ENCODE measurements around the gene KCNN3. TPM values are rescaled to one million over a fixed set of nuclear protein-coding genes. Genes with fewer than 3 reads are reported as not detected.

KCNN3 gene
- polyA plus RNA-seq, 1 donor = 4.7 TPM

- Histone ChIP-seq H3K4me1 (ENCODE audit: control insufficient read depth, insufficient read depth, low read length) (no peaks in the 10 kb centered on the region), H3K27me3 (ENCODE audit: control insufficient read depth, insufficient read depth, low read length) (peaks cover 14% of the 10 kb centered on the region), H3K9me3 (ENCODE audit: control insufficient read depth, low read depth, low read length) (no peaks in the 10 kb centered on the region), H3K27ac (ENCODE audit: low read length) (no peak overlapping the region), H3K36me3 (ENCODE audit: control insufficient read depth, insufficient read depth, low read length) (no peaks in the 10 kb centered on the region), H3K4me3 (ENCODE audit: low read length) (no peak overlapping the region)
- no peak for DNase-seq
- WGBS (ENCODE audit: insufficient coverage, low lambda C conversion rate) = 71% methylated on average over 1 of the region's 9 CpGs
Observed at GRCh38 chr1:154779551-154780189, 90.4 kb downstream of the KCNN3 start.

GRCh38 chr1:154778944-154779343, 91.1 kb downstream of the KCNN3 start:
- Histone ChIP-seq H3K4me1 (ENCODE audit: control insufficient read depth, insufficient read depth, low read length) (no peaks in the 10 kb centered on the region), H3K27ac (ENCODE audit: low read length) (no peak overlapping the region), H3K36me3 (ENCODE audit: control insufficient read depth, insufficient read depth, low read length) (no peaks in the 10 kb centered on the region), H3K27me3 (ENCODE audit: control insufficient read depth, insufficient read depth, low read length) (peaks cover 14% of the 10 kb centered on the region), H3K9me3 (ENCODE audit: control insufficient read depth, low read depth, low read length) (no peaks in the 10 kb centered on the region), H3K4me3 (ENCODE audit: low read length) (no peak overlapping the region)
- WGBS (ENCODE audit: insufficient coverage, low lambda C conversion rate) = 100% methylated on average over 1 of the region's 3 CpGs
- no peak for DNase-seq

- no CpG with 5 or more reads among the region's 2 CpGs for WGBS (ENCODE audit: insufficient coverage, low lambda C conversion rate)
- Histone ChIP-seq H3K9me3 (ENCODE audit: control insufficient read depth, low read depth, low read length) (no peaks in the 10 kb centered on the region), H3K4me1 (ENCODE audit: control insufficient read depth, insufficient read depth, low read length) (no peaks in the 10 kb centered on the region), H3K36me3 (ENCODE audit: control insufficient read depth, insufficient read depth, low read length) (no peaks in the 10 kb centered on the region), H3K4me3 (ENCODE audit: low read length) (no peak overlapping the region), H3K27ac (ENCODE audit: low read length) (no peak overlapping the region), H3K27me3 (ENCODE audit: control insufficient read depth, insufficient read depth, low read length) (peaks cover 19% of the 10 kb centered on the region)
- DNase-seq = no peak
Observed at GRCh38 chr1:154778275-154778674, 91.8 kb downstream of the KCNN3 start.

GRCh38 chr1:154777781-154778180, 92.3 kb downstream of the KCNN3 start:
- Histone ChIP-seq H3K4me3 (ENCODE audit: low read length) (no peak overlapping the region), H3K27ac (ENCODE audit: low read length) (no peak overlapping the region), H3K36me3 (ENCODE audit: control insufficient read depth, insufficient read depth, low read length) (no peaks in the 10 kb centered on the region), H3K9me3 (ENCODE audit: control insufficient read depth, low read depth, low read length) (no peaks in the 10 kb centered on the region), H3K4me1 (ENCODE audit: control insufficient read depth, insufficient read depth, low read length) (no peaks in the 10 kb centered on the region), H3K27me3 (ENCODE audit: control insufficient read depth, insufficient read depth, low read length) (peaks cover 20% of the 10 kb centered on the region)
- DNase-seq = no peak
- no CpG with 5 or more reads among the region's 5 CpGs for WGBS (ENCODE audit: insufficient coverage, low lambda C conversion rate)

- H3K27me3 ChIP-seq (ENCODE audit: control insufficient read depth, insufficient read depth, low read length) = peaks cover 20% of the 10 kb centered on the region
- DNase-seq = no peak
- no peak overlapping the region for H3K4me3 ChIP-seq (ENCODE audit: low read length)
- H3K27ac ChIP-seq (ENCODE audit: low read length) = no peak overlapping the region
- no peaks in the 10 kb centered on the region for H3K4me1 ChIP-seq (ENCODE audit: control insufficient read depth, insufficient read depth, low read length)
- no peaks in the 10 kb centered on the region for H3K36me3 ChIP-seq (ENCODE audit: control insufficient read depth, insufficient read depth, low read length)
- no CpG with 5 or more reads among the region's 5 CpGs for WGBS (ENCODE audit: insufficient coverage, low lambda C conversion rate)
- H3K9me3 ChIP-seq (ENCODE audit: control insufficient read depth, low read depth, low read length) = no peaks in the 10 kb centered on the region
Observed at GRCh38 chr1:154777154-154777553, 92.9 kb downstream of the KCNN3 start.

GRCh38 chr1:154775621-154776605, 94.2 kb downstream of the KCNN3 start:
- Histone ChIP-seq H3K27ac (ENCODE audit: low read length) (no peak overlapping the region), H3K36me3 (ENCODE audit: control insufficient read depth, insufficient read depth, low read length) (no peaks in the 10 kb centered on the region), H3K27me3 (ENCODE audit: control insufficient read depth, insufficient read depth, low read length) (peaks cover 20% of the 10 kb centered on the region), H3K9me3 (ENCODE audit: control insufficient read depth, low read depth, low read length) (no peaks in the 10 kb centered on the region), H3K4me3 (ENCODE audit: low read length) (no peak overlapping the region), H3K4me1 (ENCODE audit: control insufficient read depth, insufficient read depth, low read length) (no peaks in the 10 kb centered on the region)
- WGBS (ENCODE audit: insufficient coverage, low lambda C conversion rate) = no CpG with 5 or more reads among the region's 17 CpGs
- DNase-seq = no peak

GRCh38 chr1:154774175-154774855, 95.8 kb downstream of the KCNN3 start:
- Histone ChIP-seq H3K4me3 (ENCODE audit: low read length) (no peak overlapping the region), H3K36me3 (ENCODE audit: control insufficient read depth, insufficient read depth, low read length) (no peaks in the 10 kb centered on the region), H3K4me1 (ENCODE audit: control insufficient read depth, insufficient read depth, low read length) (no peaks in the 10 kb centered on the region), H3K9me3 (ENCODE audit: control insufficient read depth, low read depth, low read length) (no peaks in the 10 kb centered on the region), H3K27ac (ENCODE audit: low read length) (no peak overlapping the region), H3K27me3 (ENCODE audit: control insufficient read depth, insufficient read depth, low read length) (peaks cover 21% of the 10 kb centered on the region)
- no CpG with 5 or more reads among the region's 7 CpGs for WGBS (ENCODE audit: insufficient coverage, low lambda C conversion rate)
- DNase-seq = no peak

GRCh38 chr1:154773551-154773950, 96.5 kb downstream of the KCNN3 start:
- no peak overlapping the region for H3K4me3 ChIP-seq (ENCODE audit: low read length)
- WGBS (ENCODE audit: insufficient coverage, low lambda C conversion rate) = no CpG with 5 or more reads among the region's 2 CpGs
- H3K27ac ChIP-seq (ENCODE audit: low read length) = no peak overlapping the region
- no peaks in the 10 kb centered on the region for H3K9me3 ChIP-seq (ENCODE audit: control insufficient read depth, low read depth, low read length)
- no peaks in the 10 kb centered on the region for H3K36me3 ChIP-seq (ENCODE audit: control insufficient read depth, insufficient read depth, low read length)
- DNase-seq = no peak
- no peaks in the 10 kb centered on the region for H3K4me1 ChIP-seq (ENCODE audit: control insufficient read depth, insufficient read depth, low read length)
- H3K27me3 ChIP-seq (ENCODE audit: control insufficient read depth, insufficient read depth, low read length) = peaks cover 21% of the 10 kb centered on the region

- no peak overlapping the region for H3K4me3 ChIP-seq (ENCODE audit: low read length)
- no peaks in the 10 kb centered on the region for H3K36me3 ChIP-seq (ENCODE audit: control insufficient read depth, insufficient read depth, low read length)
- peaks cover 21% of the 10 kb centered on the region for H3K27me3 ChIP-seq (ENCODE audit: control insufficient read depth, insufficient read depth, low read length)
- no peak for DNase-seq
- H3K27ac ChIP-seq (ENCODE audit: low read length) = no peak overlapping the region
- no CpG with 5 or more reads among the region's 17 CpGs for WGBS (ENCODE audit: insufficient coverage, low lambda C conversion rate)
- no peaks in the 10 kb centered on the region for H3K9me3 ChIP-seq (ENCODE audit: control insufficient read depth, low read depth, low read length)
- H3K4me1 ChIP-seq (ENCODE audit: control insufficient read depth, insufficient read depth, low read length) = no peaks in the 10 kb centered on the region
Observed at GRCh38 chr1:154772606-154773506, 97.2 kb downstream of the KCNN3 start.
